Urinary bladder (tissue), 4 donors: ENCODE data around the gene ALX4. TPM values are rescaled to one million over a fixed set of nuclear protein-coding genes. Genes with fewer than 3 reads are reported as not detected.

Experiments
- DNase-seq: peaks from one replicate; pipeline ENCODE4 v3.0.0-alpha.2; 2015; ENCODE audit errors: extremely low spot score
- H3K27ac ChIP-seq: one replicate; pipeline ENCODE4 v1.5.1; 2013; ENCODE audit warnings: low read depth, mild to moderate bottlenecking, moderate library complexity
- H3K36me3 ChIP-seq: one replicate; pipeline ENCODE4 v1.6.1; 2013; ENCODE audit warnings: mild to moderate bottlenecking, moderate library complexity; ENCODE audit not compliant: insufficient read depth
- H3K4me1 ChIP-seq: one replicate; pipeline ENCODE4 v1.6.1; 2013; ENCODE audit warnings: mild to moderate bottlenecking, moderate library complexity; ENCODE audit not compliant: insufficient read depth
- H3K4me3 ChIP-seq: one replicate; pipeline ENCODE4 v1.5.1; 2013; ENCODE audit warnings: low read depth, low read length
- WGBS: extraction: QIAGEN DNeasy Blood & Tissue Kit; methylation state at CpG from one replicate; pipeline ENCODE4 v1.1.7; 2013; 5-methylcytosine and 5-hydroxymethylcytosine counted together
- polyA plus RNA-seq: library from polyadenylated mRNA; stranded (reverse); fragments of 200-250 nt; gene quantifications from one replicate; pipeline ENCODE4 v1.2.3, GENCODE V29; 2013
- total RNA-seq: library from RNA; depleted of rRNA; stranded (reverse); fragments of >200 nt; gene quantifications from one replicate; pipeline ENCODE4 v1.2.3, GENCODE V29; 2014
- donor health status: healthy with polysubstance abuse.
- donor health status: healthy.

The ALX4 gene
- total and polyA plus RNA-seq, 2 donors = 0.08 to 1.5 TPM

- no peak overlapping the region for H3K27ac ChIP-seq
- H3K4me1 ChIP-seq = no peaks in the 10 kb centered on the region
- 67% methylated on average over 8 of the region's 8 CpGs for WGBS
- no peaks in the 10 kb centered on the region for H3K36me3 ChIP-seq
- no peak for DNase-seq
- H3K4me3 ChIP-seq = no peak overlapping the region
Measured at GRCh38 chr11:44329472-44330230, 19.7 kb upstream of the ALX4 start.

GRCh38 chr11:44328138-44328660, 18.3 kb upstream of the ALX4 start:
- 14% methylated on average over 11 of the region's 11 CpGs for WGBS
- no peak overlapping the region for H3K27ac ChIP-seq
- no peaks in the 10 kb centered on the region for H3K4me1 ChIP-seq
- H3K36me3 ChIP-seq = no peaks in the 10 kb centered on the region
- DNase-seq = no peak
- H3K4me3 ChIP-seq = no peak overlapping the region

GRCh38 chr11:44327730-44328129, 17.8 kb upstream of the ALX4 start:
- 51% methylated on average over 10 of the region's 10 CpGs for WGBS

GRCh38 chr11:44326615-44327475, 16.9 kb upstream of the ALX4 start:
- Histone ChIP-seq H3K4me1 (no peaks in the 10 kb centered on the region), H3K36me3 (no peaks in the 10 kb centered on the region), H3K27ac (no peak overlapping the region), H3K4me3 (no peak overlapping the region)
- WGBS = 36% methylated on average over 15 of the region's 15 CpGs
- DNase-seq = no peak

More at GRCh38 chr11:44327730-44328129, 17.8 kb upstream of the ALX4 start:
- no peaks in the 10 kb centered on the region for H3K4me1 ChIP-seq
- no peak overlapping the region for H3K4me3 ChIP-seq
- no peak overlapping the region for H3K27ac ChIP-seq
- no peaks in the 10 kb centered on the region for H3K36me3 ChIP-seq
- no peak for DNase-seq

GRCh38 chr11:44325698-44326097, 15.8 kb upstream of the ALX4 start:
- Histone ChIP-seq H3K36me3 (no peaks in the 10 kb centered on the region), H3K4me1 (no peaks in the 10 kb centered on the region), H3K4me3 (no peak overlapping the region), H3K27ac (no peak overlapping the region)
- DNase-seq = no peak
- 68% methylated on average over 5 of the region's 5 CpGs for WGBS

- DNase-seq = no peak
- Histone ChIP-seq H3K4me3 (no peak overlapping the region), H3K27ac (no peak overlapping the region), H3K36me3 (no peaks in the 10 kb centered on the region), H3K4me1 (no peaks in the 10 kb centered on the region)
- WGBS = 35% methylated on average over 13 of the region's 13 CpGs
Measured at GRCh38 chr11:44324749-44325525, 15.0 kb upstream of the ALX4 start.

DNA sequence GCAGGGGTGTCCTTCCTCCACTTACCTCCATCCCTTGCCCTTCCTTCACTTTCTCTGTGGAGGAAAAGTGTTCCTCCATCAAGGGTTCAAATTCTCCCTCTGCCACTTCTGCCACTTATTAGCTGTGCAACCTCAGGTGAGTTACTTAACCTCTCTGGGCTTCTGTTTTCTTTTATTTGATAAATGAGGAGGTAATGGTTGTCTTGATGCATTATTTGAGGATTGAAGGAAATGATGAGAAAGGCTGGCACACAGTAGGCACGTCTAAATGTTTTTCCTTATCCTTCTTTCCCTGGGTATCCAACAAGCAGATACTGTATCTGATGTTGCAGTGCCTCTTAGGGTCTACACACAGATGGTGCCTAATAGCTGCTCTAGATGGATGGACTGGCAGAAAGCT, 14.3 kb upstream of the ALX4 start:
- WGBS = 30% methylated on average over 1 of the region's 1 CpG
- no peak for DNase-seq
- no peak overlapping the region for H3K4me3 ChIP-seq
- no peaks in the 10 kb centered on the region for H3K4me1 ChIP-seq
- no peak overlapping the region for H3K27ac ChIP-seq
- H3K36me3 ChIP-seq = no peaks in the 10 kb centered on the region

DNA sequence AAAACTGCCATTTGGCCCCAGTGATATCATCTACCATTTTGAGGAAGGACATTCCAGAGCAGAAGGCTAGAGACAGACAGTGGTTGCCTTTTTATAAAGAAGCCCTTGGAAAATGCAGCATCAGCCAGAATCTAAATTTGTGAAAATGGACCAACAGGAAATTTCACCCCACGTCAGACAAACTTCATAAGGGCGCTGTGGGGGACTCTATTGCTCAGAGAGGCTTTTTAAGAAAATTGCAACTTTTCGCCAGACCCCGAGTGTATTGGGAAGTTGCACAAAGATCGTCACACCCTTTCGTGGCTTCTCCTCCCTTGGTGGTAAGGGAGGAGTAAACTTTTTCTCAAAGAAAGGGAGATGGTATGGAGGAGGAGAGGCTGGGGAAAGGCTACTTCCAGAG, 12.3 kb upstream of the ALX4 start:
- WGBS = 18% methylated on average over 6 of the region's 6 CpGs

DNA sequence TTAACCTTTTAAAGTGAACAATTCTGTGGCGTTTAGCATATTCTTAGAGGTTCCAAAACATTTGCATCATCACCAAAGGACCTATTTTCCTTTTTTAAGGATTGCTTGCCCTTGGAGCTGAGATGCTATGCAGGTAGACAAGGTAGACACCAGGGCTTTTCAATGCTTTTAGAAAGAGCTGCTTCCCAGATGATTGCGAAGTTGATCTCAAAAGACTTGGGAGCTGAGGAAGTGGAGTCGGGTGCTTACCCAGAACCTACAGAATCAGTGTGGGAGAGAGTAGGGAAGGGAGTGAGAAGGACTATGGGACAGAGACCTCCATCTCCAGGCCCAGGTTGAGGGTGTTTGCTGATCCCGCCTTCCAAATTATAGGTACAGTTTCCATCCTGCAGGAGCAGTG, 11.1 kb upstream of the ALX4 start:
- Histone ChIP-seq H3K4me1 (no peaks in the 10 kb centered on the region), H3K36me3 (no peaks in the 10 kb centered on the region), H3K4me3 (no peak overlapping the region), H3K27ac (no peak overlapping the region)
- 30% methylated on average over 4 of the region's 4 CpGs for WGBS
- DNase-seq = no peak

More for the DNA sequence above, 12.3 kb upstream of the ALX4 start:
- Histone ChIP-seq H3K4me1 (no peaks in the 10 kb centered on the region), H3K36me3 (no peaks in the 10 kb centered on the region), H3K27ac (no peak overlapping the region), H3K4me3 (no peak overlapping the region)
- no peak for DNase-seq

DNA sequence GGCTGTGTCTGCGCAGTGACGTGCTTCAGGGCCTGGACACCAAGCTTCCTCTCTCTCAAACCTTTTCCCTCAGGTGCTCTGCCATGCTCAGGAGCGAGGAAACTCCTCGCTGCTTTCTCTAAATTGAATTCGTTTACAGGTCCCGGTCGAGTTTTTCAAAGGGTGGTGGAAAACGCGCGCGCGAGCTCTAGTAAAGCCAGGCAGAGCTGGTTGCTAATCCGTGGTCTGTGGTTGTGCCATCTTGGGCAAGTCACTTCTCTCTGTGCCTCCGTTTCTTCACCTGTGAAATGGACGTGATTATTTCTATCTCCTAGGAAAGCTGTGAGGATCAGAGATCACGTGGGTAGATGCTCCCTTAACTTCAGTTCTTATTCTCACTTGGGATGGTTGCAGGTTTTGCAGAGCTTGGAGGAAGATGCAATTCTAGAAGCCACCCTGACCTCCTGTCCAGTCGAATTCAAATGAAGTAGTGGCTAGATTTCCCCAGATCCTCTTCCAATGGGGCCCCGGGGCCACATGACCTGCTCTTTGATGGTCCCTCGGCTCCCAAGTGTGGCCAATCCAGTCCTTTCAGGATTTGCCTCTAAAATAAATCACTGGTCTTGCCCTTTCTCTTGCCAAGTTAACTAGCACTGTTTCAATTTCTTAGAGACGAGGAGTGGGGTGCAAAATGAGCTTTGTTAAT, 10.5 kb upstream of the ALX4 start:
- no peaks in the 10 kb centered on the region for H3K36me3 ChIP-seq

GRCh38 chr11:44319552-44320288, 9.8 kb upstream of the ALX4 start:
- WGBS = 3% methylated on average over 53 of the region's 53 CpGs
- H3K36me3 ChIP-seq = no peaks in the 10 kb centered on the region
- no peaks in the 10 kb centered on the region for H3K4me1 ChIP-seq
- no peak for DNase-seq
- no peak overlapping the region for H3K27ac ChIP-seq
- no peak overlapping the region for H3K4me3 ChIP-seq

More for the DNA sequence above, 10.5 kb upstream of the ALX4 start:
- no peak for DNase-seq
- Histone ChIP-seq H3K4me3 (no peak overlapping the region), H3K4me1 (no peaks in the 10 kb centered on the region), H3K27ac (no peak overlapping the region)
- WGBS = 17% methylated on average over 20 of the region's 20 CpGs

GRCh38 chr11:44319170-44319551, 9.2 kb upstream of the ALX4 start:
- H3K36me3 ChIP-seq = no peaks in the 10 kb centered on the region
- 7% methylated on average over 15 of the region's 15 CpGs for WGBS
- no peak overlapping the region for H3K27ac ChIP-seq
- H3K4me3 ChIP-seq = no peak overlapping the region
- no peak for DNase-seq
- H3K4me1 ChIP-seq = no peaks in the 10 kb centered on the region
